Measurements from ENCODE around the gene SPINK9. TPM values are rescaled to one million over a fixed set of nuclear protein-coding genes. Genes with fewer than 3 reads are reported as not detected.

The SPINK9 gene
- total RNA-seq, 1 donor from 2014 or later = not detected

DNA sequence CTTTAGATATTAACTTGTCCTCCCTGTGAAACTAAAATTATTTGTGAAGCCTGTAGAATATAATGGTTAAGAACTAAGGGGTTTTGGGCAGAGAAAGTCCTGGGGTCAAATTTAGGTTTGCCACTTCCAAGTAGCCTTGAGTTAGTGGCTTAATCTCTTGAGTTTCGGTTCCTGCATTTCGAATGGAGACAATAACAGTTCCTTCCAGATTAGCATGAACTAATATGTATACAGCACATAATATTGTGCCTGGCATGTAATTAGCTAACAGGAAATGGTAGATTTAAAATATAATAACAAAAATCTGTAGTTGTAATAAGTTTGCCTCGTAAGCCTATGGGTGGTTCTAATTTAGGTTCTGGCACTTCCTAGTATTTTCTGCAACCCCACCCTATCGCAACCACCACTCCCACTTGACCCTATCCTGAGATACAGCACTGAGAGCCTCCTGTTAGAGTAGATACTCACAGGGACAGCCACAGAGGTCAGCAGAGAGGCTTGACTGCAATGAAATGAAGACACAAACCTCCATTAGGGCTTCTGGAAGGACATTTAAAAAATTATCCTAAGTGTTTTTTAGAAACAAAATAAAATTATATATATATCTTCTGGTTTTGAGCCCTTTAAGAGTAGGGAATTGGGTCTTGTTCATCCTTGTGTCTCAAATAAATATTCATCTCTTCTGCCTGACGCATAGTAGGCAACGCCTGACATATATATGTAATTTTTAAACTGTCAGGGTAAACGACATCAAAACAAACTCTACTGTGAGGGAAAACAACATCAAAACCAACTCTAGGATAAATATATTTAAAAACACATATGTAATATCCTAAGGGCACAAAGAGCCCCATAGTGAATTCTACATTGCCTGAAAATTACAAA lies 8.5 kb downstream of the SPINK9 start:
- Mint-ChIP-seq H3K27ac (ENCODE audit: unreplicated experiment) (peak overlapping the region; percentile 77), H3K36me3 (ENCODE audit: low read depth, unreplicated experiment) (no peaks in the 10 kb centered on the region)
- FAIRE-seq = no peak

DNA sequence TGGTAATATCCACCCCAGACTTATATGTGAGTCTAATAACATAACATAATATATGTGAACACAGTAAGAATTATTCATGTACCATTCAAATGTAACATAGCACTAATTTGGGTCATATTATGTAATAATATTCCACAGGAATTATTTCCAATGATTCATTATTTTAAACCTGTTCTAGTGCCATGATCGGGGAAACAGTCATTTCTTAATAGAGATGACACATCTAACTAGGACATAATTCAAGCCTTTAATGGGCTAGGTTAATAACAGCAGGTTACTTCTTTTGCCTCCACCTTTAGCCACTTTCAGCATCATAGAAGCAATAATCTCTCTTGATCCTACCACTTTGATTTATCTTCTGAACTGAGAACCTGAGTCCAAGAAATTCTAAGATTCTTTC lies 12.3 kb downstream of the SPINK9 start:
- no peak for DNase-seq (ENCODE audit: low read depth)
- peaks cover 4% of the 10 kb centered on the region for H3K9me3 Mint-ChIP-seq (ENCODE audit: unreplicated experiment)
- Histone ChIP-seq H3K4me1 (ENCODE audit: insufficient read depth, low read length) (no peaks in the 10 kb centered on the region), H3K4me3 (ENCODE audit: insufficient read depth, low read depth, low read length) (no peak overlapping the region), H3K27me3 (ENCODE audit: insufficient read depth, low read length) (no peaks in the 10 kb centered on the region), H3K79me2 (ENCODE audit: insufficient read depth, low read length) (no peaks in the 10 kb centered on the region), H3K9ac (ENCODE audit: low read length) (no peak overlapping the region), H4K20me1 (ENCODE audit: insufficient read depth, low read length) (no peaks in the 10 kb centered on the region), H3K27ac (ENCODE audit: low read depth, low read length) (no peak overlapping the region), H3K36me3 (ENCODE audit: insufficient read depth, low read length) (no peaks in the 10 kb centered on the region), H3K9me3 (ENCODE audit: insufficient read depth, low read depth, low read length) (no peaks in the 10 kb centered on the region), H2AFZ (ENCODE audit: low read depth, low read length) (no peak overlapping the region), H3K4me2 (ENCODE audit: low read length) (no peak overlapping the region)
- peaks cover 6% of the 10 kb centered on the region for H3K4me1 Mint-ChIP-seq (ENCODE audit: low read depth, unreplicated experiment)
- H3K4me3 Mint-ChIP-seq (ENCODE audit: unreplicated experiment) = no peak overlapping the region
- no peaks in the 10 kb centered on the region for H3K27me3 Mint-ChIP-seq (ENCODE audit: low read depth, unreplicated experiment)
- FAIRE-seq = no peak
- no peaks in the 10 kb centered on the region for H3K36me3 Mint-ChIP-seq (ENCODE audit: low read depth, unreplicated experiment)
- no peak for TF ChIP-seq EZH2 (IDR thresholded peaks at IDR 0.05; ENCODE audit: insufficient read depth, low read length)
- TF ChIP-seq, protein P1, sequence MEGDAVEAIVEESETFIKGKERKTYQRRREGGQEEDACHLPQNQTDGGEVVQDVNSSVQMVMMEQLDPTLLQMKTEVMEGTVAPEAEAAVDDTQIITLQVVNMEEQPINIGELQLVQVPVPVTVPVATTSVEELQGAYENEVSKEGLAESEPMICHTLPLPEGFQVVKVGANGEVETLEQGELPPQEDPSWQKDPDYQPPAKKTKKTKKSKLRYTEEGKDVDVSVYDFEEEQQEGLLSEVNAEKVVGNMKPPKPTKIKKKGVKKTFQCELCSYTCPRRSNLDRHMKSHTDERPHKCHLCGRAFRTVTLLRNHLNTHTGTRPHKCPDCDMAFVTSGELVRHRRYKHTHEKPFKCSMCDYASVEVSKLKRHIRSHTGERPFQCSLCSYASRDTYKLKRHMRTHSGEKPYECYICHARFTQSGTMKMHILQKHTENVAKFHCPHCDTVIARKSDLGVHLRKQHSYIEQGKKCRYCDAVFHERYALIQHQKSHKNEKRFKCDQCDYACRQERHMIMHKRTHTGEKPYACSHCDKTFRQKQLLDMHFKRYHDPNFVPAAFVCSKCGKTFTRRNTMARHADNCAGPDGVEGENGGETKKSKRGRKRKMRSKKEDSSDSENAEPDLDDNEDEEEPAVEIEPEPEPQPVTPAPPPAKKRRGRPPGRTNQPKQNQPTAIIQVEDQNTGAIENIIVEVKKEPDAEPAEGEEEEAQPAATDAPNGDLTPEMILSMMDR (IDR thresholded peaks at IDR 0.05; ENCODE audit: insufficient read depth, low read depth, low read length) = no peak
- no peak overlapping the region for H3K27ac Mint-ChIP-seq (ENCODE audit: unreplicated experiment)

More for the DNA sequence above, 8.5 kb downstream of the SPINK9 start:
- no peak overlapping the region for H3K4me2 ChIP-seq (ENCODE audit: low read length)
- no peak for DNase-seq (ENCODE audit: low read depth)
- H3K4me3 ChIP-seq (ENCODE audit: insufficient read depth, low read depth, low read length) = no peak overlapping the region
- no peaks in the 10 kb centered on the region for H4K20me1 ChIP-seq (ENCODE audit: insufficient read depth, low read length)
- Mint-ChIP-seq H3K27me3 (ENCODE audit: low read depth, unreplicated experiment) (no peaks in the 10 kb centered on the region), H3K9me3 (ENCODE audit: unreplicated experiment) (no peaks in the 10 kb centered on the region), H3K4me3 (ENCODE audit: unreplicated experiment) (no peak overlapping the region), H3K4me1 (ENCODE audit: low read depth, unreplicated experiment) (no peaks in the 10 kb centered on the region)
- H2AFZ ChIP-seq (ENCODE audit: low read depth, low read length) = no peak overlapping the region
- H3K9me3 ChIP-seq (ENCODE audit: insufficient read depth, low read depth, low read length) = no peaks in the 10 kb centered on the region
- no peak overlapping the region for H3K27ac ChIP-seq (ENCODE audit: low read depth, low read length)
- H3K4me1 ChIP-seq (ENCODE audit: insufficient read depth, low read length) = no peaks in the 10 kb centered on the region
- no peak for TF ChIP-seq EZH2 (IDR thresholded peaks at IDR 0.05; ENCODE audit: insufficient read depth, low read length)
- TF ChIP-seq, protein P1 (IDR thresholded peaks at IDR 0.05; ENCODE audit: insufficient read depth, low read depth, low read length) = no peak
- no peak overlapping the region for H3K9ac ChIP-seq (ENCODE audit: low read length)
- H3K79me2 ChIP-seq (ENCODE audit: insufficient read depth, low read length) = no peaks in the 10 kb centered on the region
- H3K36me3 ChIP-seq (ENCODE audit: insufficient read depth, low read length) = no peaks in the 10 kb centered on the region
- no peaks in the 10 kb centered on the region for H3K27me3 ChIP-seq (ENCODE audit: insufficient read depth, low read length)

DNA sequence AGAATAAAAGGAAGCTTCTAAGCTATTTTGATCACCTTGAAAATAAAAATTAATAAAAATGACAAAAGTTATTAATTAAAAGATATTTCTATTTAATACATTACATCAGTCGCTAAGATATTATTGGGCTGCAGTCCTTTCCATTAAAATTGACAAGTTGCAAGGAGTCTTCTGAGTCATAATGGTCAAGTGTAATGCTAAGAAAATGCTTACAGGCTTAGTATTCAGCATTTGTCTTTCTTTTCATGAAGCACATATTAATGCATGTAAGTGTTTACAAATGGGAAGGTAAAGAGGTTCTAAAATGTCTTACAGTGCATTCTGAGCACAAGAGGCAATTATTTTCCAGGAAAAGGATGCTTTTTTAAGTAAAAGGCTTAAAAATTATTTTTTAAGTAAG lies 17.3 kb downstream of the SPINK9 start:
- no peaks in the 10 kb centered on the region for H3K27me3 ChIP-seq (ENCODE audit: insufficient read depth, low read length)
- H2AFZ ChIP-seq (ENCODE audit: low read depth, low read length) = no peak overlapping the region
- no peak for DNase-seq (ENCODE audit: low read depth)
- Mint-ChIP-seq H3K4me1 (ENCODE audit: low read depth, unreplicated experiment) (peaks cover 8% of the 10 kb centered on the region), H3K27ac (ENCODE audit: unreplicated experiment) (no peak overlapping the region), H3K27me3 (ENCODE audit: low read depth, unreplicated experiment) (no peaks in the 10 kb centered on the region), H3K4me3 (ENCODE audit: unreplicated experiment) (no peak overlapping the region), H3K9me3 (ENCODE audit: unreplicated experiment) (peaks cover 4% of the 10 kb centered on the region), H3K36me3 (ENCODE audit: low read depth, unreplicated experiment) (no peaks in the 10 kb centered on the region)
- FAIRE-seq = no peak
- H3K9me3 ChIP-seq (ENCODE audit: insufficient read depth, low read depth, low read length) = no peaks in the 10 kb centered on the region
- H4K20me1 ChIP-seq (ENCODE audit: insufficient read depth, low read length) = no peaks in the 10 kb centered on the region
- H3K4me3 ChIP-seq (ENCODE audit: insufficient read depth, low read depth, low read length) = no peak overlapping the region
- no peak overlapping the region for H3K27ac ChIP-seq (ENCODE audit: low read depth, low read length)
- no peaks in the 10 kb centered on the region for H3K4me1 ChIP-seq (ENCODE audit: insufficient read depth, low read length)
- no peaks in the 10 kb centered on the region for H3K79me2 ChIP-seq (ENCODE audit: insufficient read depth, low read length)
- TF ChIP-seq, protein P1 (IDR thresholded peaks at IDR 0.05; ENCODE audit: insufficient read depth, low read depth, low read length) = no peak
- TF ChIP-seq EZH2 (IDR thresholded peaks at IDR 0.05; ENCODE audit: insufficient read depth, low read length) = no peak
- no peak overlapping the region for H3K4me2 ChIP-seq (ENCODE audit: low read length)
- H3K36me3 ChIP-seq (ENCODE audit: insufficient read depth, low read length) = no peaks in the 10 kb centered on the region
- no peak overlapping the region for H3K9ac ChIP-seq (ENCODE audit: low read length)
